Colon (tissue), 2 donors: ENCODE data around the gene SMCO1.
"Not testable (repeated sequence)": the region's sequence is repeated elsewhere in the genome, so short reads cannot be mapped to it uniquely, and the experiment has no call there.

ENCODE experiments used
- FAIRE-seq: peaks from 2 replicates; lab custom pipeline; 2012; peaks lifted over from hg19 to GRCh38; lab: Jason Lieb, UNC
- donor health status: control.
- donor health status: control.

SMCO1 gene

GRCh38 chr3:196521291-196521690 lies 6.1 kb upstream of the SMCO1 start:
- FAIRE-seq = not testable (repeated sequence)

- FAIRE-seq = no peak
These were observed 4.6 kb upstream of the SMCO1 start for GRCh38 chr3:196519718-196520082.

GRCh38 chr3:196518966-196519717 lies 4.0 kb upstream of the SMCO1 start:
- FAIRE-seq = no peak

GRCh38 chr3:196517919-196518318 lies 2.8 kb upstream of the SMCO1 start:
- FAIRE-seq = no peak

GRCh38 chr3:196517162-196517800 lies 2.1 kb upstream of the SMCO1 start:
- no peak for FAIRE-seq

GRCh38 chr3:196514350-196514716 lies 813 bp downstream of the SMCO1 start:
- FAIRE-seq = no peak

GRCh38 chr3:196513697-196514349 lies 1.3 kb downstream of the SMCO1 start:
- FAIRE-seq = no peak

GRCh38 chr3:196511646-196512425 lies 3.3 kb downstream of the SMCO1 start:
- not testable (repeated sequence) for FAIRE-seq

GRCh38 chr3:196511108-196511507 lies 4.0 kb downstream of the SMCO1 start:
- not testable (repeated sequence) for FAIRE-seq

- FAIRE-seq = no peak
These were observed 8.5 kb downstream of the SMCO1 start for GRCh38 chr3:196506687-196507086.

GRCh38 chr3:196504556-196504955 lies 10.6 kb downstream of the SMCO1 start:
- FAIRE-seq = no peak

GRCh38 chr3:196504077-196504398 lies 11.1 kb downstream of the SMCO1 start:
- FAIRE-seq = not testable (repeated sequence)

GRCh38 chr3:196503196-196504076 lies 11.7 kb downstream of the SMCO1 start, which contains the start of gene RNF168:
TSS of gene RNF168 (minus strand) at chr3:196503768. CDS start at chr3:196503173, 595 bp downstream.
- FAIRE-seq = no peak

GRCh38 chr3:196502775-196503195 lies 12.4 kb downstream of the SMCO1 start:
- FAIRE-seq = no peak

GRCh38 chr3:196501316-196502044 lies 13.7 kb downstream of the SMCO1 start:
- FAIRE-seq = no peak

- FAIRE-seq = no peak
These were observed 15.2 kb downstream of the SMCO1 start for GRCh38 chr3:196499807-196500524.

GRCh38 chr3:196499061-196499460 lies 16.1 kb downstream of the SMCO1 start:
- no peak for FAIRE-seq

- FAIRE-seq = no peak
These were observed 16.8 kb downstream of the SMCO1 start for GRCh38 chr3:196498297-196498696.

- FAIRE-seq = no peak
These were observed 19.0 kb downstream of the SMCO1 start for GRCh38 chr3:196496183-196496582.

GRCh38 chr3:196493292-196493691 lies 21.9 kb downstream of the SMCO1 start:
- no peak for FAIRE-seq
